Activated T-cell treated with anti-CD3 and anti-CD28 coated beads, Interleukin-2, amount 50 U/mL, for 72 hours (primary cell): ENCODE results near the gene MTURN. TPM values are rescaled to one million over a fixed set of nuclear protein-coding genes. Genes with fewer than 3 reads are reported as not detected.
"Not testable (repeated sequence)": the region's sequence is repeated elsewhere in the genome, so short reads cannot be mapped to it uniquely, and the experiment has no call there.

Source experiments
- ATAC-seq, 2 donors: fragments of 150-1000 bp; cut with Tn5 transposase; replicated peaks in 1 of 2; 2 replicates each; pipeline ENCODE4 v1.10.0; 2021; ENCODE audit warnings: moderate library complexity in 2 of 2, mild to moderate bottlenecking in 1 of 2
- DNase-seq, 2 donors: peaks; one replicate each; pipeline ENCODE4 v3.0.0; 2021 to 2022; ENCODE audit warnings: mixed read lengths in 1 of 2
- H3K27ac Mint-ChIP-seq: one replicate; pipeline ENCODE4 v1.8.0; 2022; ENCODE audit warnings: mild to moderate bottlenecking, moderate library complexity, mixed read lengths
- H3K27me3 Mint-ChIP-seq: one replicate; pipeline ENCODE4 v1.8.0; 2022; ENCODE audit warnings: low read depth, mixed read lengths
- H3K36me3 Mint-ChIP-seq, 2 donors: one replicate each; pipeline ENCODE4 v1.8.0; 2022; ENCODE audit warnings: mixed read lengths in 2 of 2, mild to moderate bottlenecking in 1 of 2; ENCODE audit not compliant: insufficient read depth in 2 of 2
- H3K4me1 Mint-ChIP-seq: one replicate; pipeline ENCODE4 v1.8.0; 2022; ENCODE audit warnings: low read depth, mixed read lengths
- H3K4me3 Mint-ChIP-seq, 2 donors: one replicate each; pipeline ENCODE4 v1.8.0; 2022; ENCODE audit warnings: mild to moderate bottlenecking in 2 of 2, mixed read lengths in 2 of 2, moderate library complexity in 2 of 2
- H3K9me3 Mint-ChIP-seq, 2 donors: one replicate each; pipeline ENCODE4 v1.8.0; 2022; ENCODE audit warnings: mixed read lengths in 2 of 2
- total RNA-seq, 2 donors: library from RNA; stranded (reverse); gene quantifications; one replicate each; pipeline ENCODE4 v1.2.3, GENCODE V29; 2022

Gene MTURN
- total RNA-seq, 2 donors from 2014 or later: 5.3 to 5.4 TPM

DNA sequence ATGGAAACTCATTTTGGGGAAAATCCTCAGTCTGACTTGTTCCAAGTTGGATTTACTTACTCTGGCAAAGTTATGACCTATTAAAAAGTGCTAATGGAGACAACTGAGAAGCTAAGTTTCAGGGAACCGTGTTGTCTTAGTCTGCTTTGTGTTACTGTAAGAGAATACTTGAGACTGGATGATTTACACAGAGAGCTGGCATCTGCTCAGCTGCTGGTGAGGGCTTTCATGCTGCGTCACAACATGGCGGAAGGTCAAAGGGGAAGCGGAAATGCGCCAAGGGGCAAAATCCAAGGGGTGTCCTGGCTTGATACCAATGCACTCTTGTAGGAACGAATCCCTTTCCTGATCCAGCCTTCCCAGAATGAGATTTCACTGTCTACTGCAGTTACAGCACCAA is 46.4 kb downstream of the MTURN start:
- peaks cover 7% of the 10 kb centered on the region for H3K4me1 Mint-ChIP-seq
- no peaks in the 10 kb centered on the region for H3K27me3 Mint-ChIP-seq
- ATAC-seq: no peak
- peaks cover 0 to 1% of the 10 kb centered on the region in 2 donors for H3K36me3 Mint-ChIP-seq
- no peak overlapping the region for H3K27ac Mint-ChIP-seq
- no peak overlapping the region for H3K4me3 Mint-ChIP-seq
- DNase-seq: no peak
- peaks cover 0 to 1% of the 10 kb centered on the region in 2 donors for H3K9me3 Mint-ChIP-seq

DNA sequence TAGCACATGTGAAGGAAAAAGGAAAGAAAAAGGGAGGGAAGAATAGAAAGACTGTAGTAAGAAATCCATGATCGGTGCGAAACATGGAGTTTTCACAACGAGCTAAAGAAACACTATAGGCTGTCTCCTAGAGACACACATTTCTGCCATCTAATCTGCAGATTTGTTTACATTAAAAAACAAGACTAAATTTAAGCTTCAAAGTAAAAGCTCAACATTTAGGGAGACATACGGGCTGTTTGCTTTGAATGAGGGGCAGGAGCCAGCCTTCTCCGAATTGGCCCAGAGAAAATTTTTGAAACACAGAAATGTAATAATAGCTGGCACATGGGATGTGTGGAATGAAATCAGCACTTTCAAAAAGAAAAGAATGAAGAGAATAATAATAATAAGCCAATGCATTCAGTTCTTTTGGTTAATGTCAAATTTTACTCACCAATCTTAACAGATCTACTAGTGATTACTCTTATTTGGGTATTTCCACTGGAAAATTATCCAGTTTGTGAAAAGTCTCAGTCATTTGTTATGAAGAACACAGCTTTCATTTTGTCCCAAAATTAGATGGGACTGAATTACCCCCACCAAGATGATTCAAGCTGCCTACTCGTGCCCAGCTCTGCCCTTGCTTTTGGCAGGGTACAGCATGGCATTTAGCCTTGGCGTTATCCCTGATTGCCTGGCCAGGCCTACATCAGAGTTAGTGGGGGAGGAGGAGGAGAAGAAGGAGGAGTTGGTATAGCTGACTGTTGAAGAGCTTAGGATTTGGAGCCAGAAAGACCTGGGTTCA is 47.1 kb downstream of the MTURN start:
- no peak for DNase-seq
- Mint-ChIP-seq H3K27me3 (no peaks in the 10 kb centered on the region), H3K4me3 (no peak overlapping the region), H3K27ac (no peak overlapping the region), H3K4me1 (peaks cover 7% of the 10 kb centered on the region), H3K36me3 (peaks cover 0 to 3% of the 10 kb centered on the region in 2 donors), H3K9me3 (peaks cover 0 to 2% of the 10 kb centered on the region in 2 donors)
- ATAC-seq: no peak

DNA sequence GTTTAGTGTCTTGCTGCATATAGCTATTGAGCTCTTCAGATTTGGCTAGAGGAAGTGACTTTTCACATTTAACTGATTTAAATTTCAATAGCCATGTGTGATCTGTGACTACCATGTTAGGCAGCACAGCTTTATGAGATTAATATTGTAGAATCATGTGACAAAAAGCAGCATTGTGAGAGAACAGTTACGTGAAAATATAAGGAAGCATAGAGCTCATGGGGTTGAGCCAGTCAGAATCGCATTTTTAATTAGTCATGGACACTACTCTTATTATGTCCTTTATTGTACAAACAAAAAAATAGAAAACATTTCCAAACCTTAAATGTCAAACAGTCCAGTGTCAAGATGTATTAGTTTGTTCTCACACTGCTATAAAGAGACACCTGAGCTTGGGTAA is 48.0 kb downstream of the MTURN start:
- no peaks in the 10 kb centered on the region for H3K27me3 Mint-ChIP-seq
- peaks cover 7% of the 10 kb centered on the region for H3K4me1 Mint-ChIP-seq
- DNase-seq: no peak
- H3K27ac Mint-ChIP-seq: no peak overlapping the region
- no peak overlapping the region for H3K4me3 Mint-ChIP-seq
- ATAC-seq: no peak
- H3K36me3 Mint-ChIP-seq: peaks cover under 1 to 7% of the 10 kb centered on the region in 2 donors
- peaks cover 2 to 4% of the 10 kb centered on the region in 2 donors for H3K9me3 Mint-ChIP-seq

DNA sequence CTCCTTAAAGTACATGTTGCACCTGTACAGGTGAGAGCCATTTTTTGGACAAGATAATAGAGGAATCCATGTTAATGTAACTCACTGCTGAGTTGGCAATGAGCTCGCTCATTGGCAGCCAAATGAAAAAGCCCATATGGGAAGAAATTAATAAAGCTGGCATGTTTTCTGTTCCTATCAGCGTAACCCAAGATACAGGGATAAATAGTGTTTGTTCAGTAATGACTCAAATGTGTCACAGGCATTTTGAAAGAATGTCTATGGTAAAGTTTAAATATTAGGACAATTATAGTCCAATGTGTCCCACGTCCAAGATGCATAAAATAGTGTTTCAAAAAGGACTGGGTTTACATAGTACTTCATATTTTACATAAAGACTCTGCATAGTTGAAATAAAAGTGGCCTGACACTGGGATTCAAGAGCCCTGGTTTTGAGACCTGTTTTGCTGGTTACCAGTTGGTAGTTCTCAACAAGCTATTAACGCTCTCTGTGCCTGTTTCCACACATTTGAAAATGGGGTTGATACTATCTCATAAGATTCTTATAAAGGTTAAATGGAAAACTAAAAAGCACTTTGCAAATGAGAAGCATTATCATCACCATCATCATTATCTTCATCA is 49.1 kb downstream of the MTURN start:
- ATAC-seq: no peak
- Mint-ChIP-seq H3K9me3 (peaks cover 4 to 10% of the 10 kb centered on the region in 2 donors), H3K27ac (no peak overlapping the region), H3K27me3 (no peaks in the 10 kb centered on the region), H3K36me3 (peaks cover 6 to 10% of the 10 kb centered on the region in 2 donors), H3K4me3 (no peak overlapping the region), H3K4me1 (peaks cover 5% of the 10 kb centered on the region)
- DNase-seq: no peak

DNA sequence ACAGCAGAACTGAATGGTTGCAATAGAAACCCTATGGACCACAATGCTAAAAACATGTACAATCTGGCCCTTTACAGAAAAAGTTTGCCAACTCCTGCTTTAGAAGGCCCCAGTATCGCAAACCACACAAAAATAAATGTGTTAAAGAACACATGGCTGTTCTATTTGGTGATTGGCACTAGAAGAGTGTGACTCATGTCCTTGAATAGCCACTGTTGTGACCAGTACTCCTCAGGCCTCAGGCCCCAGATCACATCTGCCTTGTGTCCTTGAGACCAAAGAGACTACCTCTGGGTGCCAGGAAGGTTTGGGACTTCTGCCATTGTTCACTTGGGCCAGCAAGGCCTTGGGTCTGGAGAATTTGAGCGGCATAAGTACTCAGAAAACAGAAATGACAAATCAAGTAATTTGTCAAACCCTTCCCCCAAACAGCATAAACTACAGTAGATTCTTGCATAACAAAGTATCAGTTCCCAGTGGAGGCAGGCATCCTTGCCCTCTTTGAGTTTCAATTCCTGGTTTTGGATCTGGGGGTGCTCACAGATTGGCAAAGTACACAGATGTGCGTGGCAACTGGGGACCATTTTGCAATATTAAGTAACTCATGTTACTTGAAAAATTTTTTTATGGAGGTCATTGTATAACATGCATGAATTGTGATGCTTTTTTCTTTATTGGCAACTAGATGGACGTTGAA is 50.2 kb downstream of the MTURN start:
- Mint-ChIP-seq H3K27ac (no peak overlapping the region), H3K9me3 (peaks cover 4 to 10% of the 10 kb centered on the region in 2 donors), H3K27me3 (no peaks in the 10 kb centered on the region), H3K4me1 (no peaks in the 10 kb centered on the region), H3K36me3 (peaks cover 6 to 10% of the 10 kb centered on the region in 2 donors), H3K4me3 (no peak overlapping the region)
- no peak for ATAC-seq
- no peak for DNase-seq

DNA sequence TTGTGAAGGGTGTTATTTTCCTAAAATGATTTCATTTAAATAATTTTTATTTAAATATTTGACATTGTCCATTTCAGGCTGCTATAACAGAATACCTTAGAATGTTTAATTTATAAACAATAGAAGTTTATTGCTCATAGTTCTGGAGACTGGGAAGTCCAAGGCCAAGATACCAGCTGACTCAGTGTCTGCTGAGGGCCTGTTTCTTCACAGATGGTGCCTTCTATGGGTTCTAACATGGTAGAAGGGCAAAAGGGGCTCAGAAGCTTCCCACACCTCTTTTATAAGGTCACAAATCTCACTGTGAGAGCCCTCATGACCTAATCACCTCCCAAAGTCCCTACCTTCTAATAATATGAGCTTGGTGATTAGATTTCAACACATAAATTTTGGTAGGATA is 50.7 kb downstream of the MTURN start:
- no peak for ATAC-seq
- Mint-ChIP-seq H3K27me3 (no peaks in the 10 kb centered on the region), H3K4me3 (no peak overlapping the region), H3K27ac (no peak overlapping the region), H3K9me3 (peaks cover 5 to 10% of the 10 kb centered on the region in 2 donors), H3K36me3 (peaks cover 6 to 12% of the 10 kb centered on the region in 2 donors), H3K4me1 (no peaks in the 10 kb centered on the region)
- DNase-seq: no peak

DNA sequence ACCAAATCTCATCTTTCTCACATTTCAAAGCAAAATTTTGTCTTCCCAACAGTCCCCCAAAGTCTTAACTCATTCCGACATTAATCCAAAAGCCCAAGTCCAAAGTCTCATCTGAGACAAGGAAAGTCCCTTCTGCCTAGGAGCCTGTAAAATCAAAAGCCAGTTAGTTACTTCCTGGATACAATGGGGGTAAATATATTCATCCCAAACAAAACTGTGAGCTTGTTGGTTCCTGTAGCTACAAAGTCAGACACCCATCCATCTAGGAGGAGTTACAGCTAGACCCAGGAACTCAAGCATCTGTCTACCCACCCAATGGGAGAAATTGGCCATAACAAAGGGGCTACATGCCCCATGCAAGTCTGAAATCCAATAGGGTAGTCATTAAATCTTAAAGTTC is 51.9 kb downstream of the MTURN start:
- Mint-ChIP-seq H3K4me1 (no peaks in the 10 kb centered on the region), H3K9me3 (peaks cover 8 to 10% of the 10 kb centered on the region in 2 donors), H3K27ac (no peak overlapping the region), H3K36me3 (peaks cover 6 to 14% of the 10 kb centered on the region in 2 donors), H3K27me3 (no peaks in the 10 kb centered on the region), H3K4me3 (no peak overlapping the region)
- DNase-seq (no peak), ATAC-seq (no peak)

DNA sequence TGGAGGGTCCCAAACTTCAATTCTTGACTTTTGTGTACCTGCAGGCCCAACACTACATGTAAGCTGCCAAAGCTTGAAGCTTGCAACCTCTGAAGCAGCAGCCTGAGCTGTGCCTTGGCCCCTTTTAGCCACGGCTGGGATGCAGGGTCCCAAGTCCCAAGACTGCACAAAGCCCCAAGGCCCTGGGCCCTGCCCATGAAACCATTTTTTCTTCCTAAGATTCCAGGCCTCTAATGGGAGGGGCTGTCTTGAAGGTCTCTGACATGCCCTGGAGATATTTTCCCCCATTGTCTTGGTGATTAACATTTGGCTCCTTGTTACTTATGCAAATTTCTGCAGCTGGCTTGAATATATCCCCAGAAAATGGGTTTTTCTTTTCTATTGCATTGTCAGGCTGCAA is 52.7 kb downstream of the MTURN start:
- no peak for ATAC-seq
- DNase-seq: no peak
- peaks cover 8 to 10% of the 10 kb centered on the region in 2 donors for H3K9me3 Mint-ChIP-seq
- peaks cover 6 to 14% of the 10 kb centered on the region in 2 donors for H3K36me3 Mint-ChIP-seq
- H3K4me1 Mint-ChIP-seq: no peaks in the 10 kb centered on the region
- no peaks in the 10 kb centered on the region for H3K27me3 Mint-ChIP-seq
- H3K4me3 Mint-ChIP-seq: no peak overlapping the region
- H3K27ac Mint-ChIP-seq: no peak overlapping the region

DNA sequence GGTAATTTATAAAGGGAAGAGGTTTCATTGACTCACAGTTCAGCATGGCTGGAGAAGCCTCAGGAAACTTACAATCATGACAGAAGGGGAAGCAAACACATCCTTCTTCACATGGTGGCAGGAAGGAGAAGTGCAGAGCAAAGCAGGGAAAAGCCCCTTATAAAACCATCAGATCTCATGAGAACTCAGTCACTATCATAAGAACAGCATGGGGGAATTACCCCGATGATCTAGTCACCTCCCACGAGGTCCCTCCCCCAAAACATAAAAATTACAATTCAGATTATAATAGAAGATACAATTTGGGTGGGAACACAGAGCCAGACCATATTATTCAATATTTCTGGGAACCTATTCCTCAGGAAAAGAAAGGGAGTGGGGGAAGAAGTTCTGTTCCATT is 53.6 kb downstream of the MTURN start:
- H3K9me3 Mint-ChIP-seq, ATAC-seq, H3K27ac Mint-ChIP-seq, H3K4me3 Mint-ChIP-seq, H3K4me1 Mint-ChIP-seq, DNase-seq, H3K27me3 Mint-ChIP-seq: not testable (repeated sequence)
- H3K36me3 Mint-ChIP-seq: peaks cover 6 to 14% of the 10 kb centered on the region in 2 donors

DNA sequence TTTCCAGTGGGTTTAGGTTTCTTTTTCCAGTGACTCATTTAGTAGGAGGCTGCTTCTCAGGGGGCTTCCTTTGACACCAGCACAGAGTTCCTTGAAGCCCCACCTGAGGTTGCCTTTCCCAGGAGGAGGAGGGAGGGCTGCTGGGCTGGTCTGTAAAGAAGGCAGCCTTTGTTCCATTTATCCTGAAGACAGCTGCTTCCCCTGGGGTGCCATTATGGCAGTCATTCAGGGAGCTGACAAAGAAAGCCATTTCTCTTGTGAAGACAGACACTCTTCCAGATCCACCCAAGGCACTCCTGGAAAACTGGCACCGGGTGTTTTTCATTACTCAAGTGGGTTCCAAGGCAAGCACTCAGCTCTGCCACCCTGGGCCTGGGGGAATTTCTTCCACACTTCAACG is 54.0 kb downstream of the MTURN start:
- H3K27me3 Mint-ChIP-seq: no peaks in the 10 kb centered on the region
- no peak overlapping the region for H3K4me3 Mint-ChIP-seq
- H3K4me1 Mint-ChIP-seq: no peaks in the 10 kb centered on the region
- DNase-seq: no peak
- no peak for ATAC-seq
- H3K36me3 Mint-ChIP-seq: peaks cover 6 to 14% of the 10 kb centered on the region in 2 donors
- peaks cover 8 to 10% of the 10 kb centered on the region in 2 donors for H3K9me3 Mint-ChIP-seq
- no peak overlapping the region for H3K27ac Mint-ChIP-seq

DNA sequence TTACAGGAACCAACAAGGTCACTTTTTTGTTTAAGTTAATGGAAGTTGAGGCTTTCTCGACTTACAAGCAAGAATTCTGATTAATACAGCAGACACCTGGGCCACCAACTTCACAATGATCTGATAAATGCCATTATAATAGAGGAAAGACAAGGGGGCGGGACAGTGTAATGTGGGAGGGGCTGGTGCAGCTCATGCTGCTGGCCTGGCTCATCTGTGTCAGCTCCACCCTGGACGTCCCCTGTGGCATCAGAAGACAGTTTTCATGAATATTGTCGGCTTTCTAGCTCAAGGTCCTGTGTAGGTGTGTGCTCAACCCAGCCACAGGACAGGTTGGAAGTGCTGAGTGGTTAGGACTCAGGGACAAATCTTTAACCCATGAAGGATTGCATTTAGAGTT is 57.0 kb downstream of the MTURN start:
- peaks cover 17 to 25% of the 10 kb centered on the region in 2 donors for H3K36me3 Mint-ChIP-seq
- no peaks in the 10 kb centered on the region for H3K4me1 Mint-ChIP-seq
- H3K9me3 Mint-ChIP-seq: peaks cover 17 to 22% of the 10 kb centered on the region in 2 donors
- ATAC-seq (no peak), DNase-seq (no peak)
- H3K27me3 Mint-ChIP-seq: no peaks in the 10 kb centered on the region
- no peak overlapping the region for H3K27ac Mint-ChIP-seq
- no peak overlapping the region for H3K4me3 Mint-ChIP-seq

DNA sequence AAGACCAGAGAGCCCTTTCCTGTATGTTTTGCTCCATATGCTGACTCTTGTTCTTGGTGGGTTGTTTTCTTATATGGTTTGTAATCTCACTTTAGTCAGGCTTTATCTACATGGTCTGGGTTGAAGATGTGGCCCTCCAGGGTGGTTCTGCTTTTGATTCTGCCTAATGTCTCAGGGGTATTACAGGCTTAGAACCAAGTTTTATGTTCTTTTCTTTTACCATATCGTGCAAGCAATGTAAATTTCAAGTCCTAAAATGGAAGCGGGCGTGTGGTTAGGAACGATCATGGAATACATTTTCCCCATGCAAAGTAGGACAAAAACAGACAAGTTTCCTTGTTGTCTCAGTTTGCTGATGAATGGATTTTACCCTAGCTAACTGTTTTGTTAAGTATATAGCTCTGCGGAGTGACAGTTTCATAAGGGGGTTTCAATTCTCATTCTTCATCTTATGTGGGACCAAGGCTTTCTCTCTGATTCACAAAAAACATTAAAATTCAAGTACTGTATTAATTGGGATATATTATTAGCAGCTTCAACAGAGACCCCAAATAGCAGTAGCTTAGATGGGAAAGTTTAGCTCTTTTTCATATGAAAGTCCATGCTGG is 58.7 kb downstream of the MTURN start:
- no peak overlapping the region for H3K4me3 Mint-ChIP-seq
- no peaks in the 10 kb centered on the region for H3K4me1 Mint-ChIP-seq
- no peaks in the 10 kb centered on the region for H3K27me3 Mint-ChIP-seq
- H3K9me3 Mint-ChIP-seq: peaks cover 18 to 19% of the 10 kb centered on the region in 2 donors
- H3K36me3 Mint-ChIP-seq: peaks cover 13 to 21% of the 10 kb centered on the region in 2 donors
- DNase-seq: no peak
- no peak overlapping the region for H3K27ac Mint-ChIP-seq
- no peak for ATAC-seq

DNA sequence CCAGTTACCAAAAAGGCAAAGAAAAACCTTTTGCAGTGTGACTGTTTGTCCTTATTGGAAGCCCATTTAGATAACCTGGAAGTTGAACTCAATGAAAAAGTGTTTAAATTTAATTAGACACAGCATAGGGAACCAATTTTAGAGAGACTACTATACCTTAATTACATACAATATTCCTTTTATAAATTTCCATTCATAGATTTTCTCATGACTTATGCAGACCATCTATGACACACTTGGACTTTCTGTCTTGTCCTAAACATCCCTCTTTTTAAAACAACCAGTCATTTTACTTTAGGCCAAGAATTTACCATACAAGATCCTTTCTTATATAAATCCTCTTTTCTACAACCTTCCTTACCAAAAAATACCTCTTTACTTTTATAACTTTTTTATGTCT is 61.6 kb downstream of the MTURN start:
- Mint-ChIP-seq H3K9me3 (peaks cover 15 to 18% of the 10 kb centered on the region in 2 donors), H3K27me3 (no peaks in the 10 kb centered on the region), H3K4me3 (no peak overlapping the region), H3K27ac (no peak overlapping the region), H3K4me1 (no peaks in the 10 kb centered on the region), H3K36me3 (peaks cover 13 to 17% of the 10 kb centered on the region in 2 donors)
- ATAC-seq: no peak
- no peak for DNase-seq
